Measurements from ENCODE around the gene NELL1. TPM values are rescaled to one million over a fixed set of nuclear protein-coding genes. Genes with fewer than 3 reads are reported as not detected.

The NELL1 gene
- total RNA-seq, 6 experiments from 2014 or later = not detected

GRCh38 chr11:21546703-21547102, 877.3 kb downstream of the NELL1 start:
- 14% methylated on average over 1 of the region's 1 CpG for WGBS (ENCODE audit: insufficient coverage, low coverage, low lambda C conversion rate, missing lambda C conversion rate)
- H3K4me1 ChIP-seq = no peaks in the 10 kb centered on the region
- H3K9me3 ChIP-seq = no peaks in the 10 kb centered on the region
- H3K4me3 ChIP-seq = no peak overlapping the region
- no peaks in the 10 kb centered on the region for H3K36me3 ChIP-seq
- intact Hi-C loops (cut with DNase I) = no loop called here
- no peak for DNase-seq
- H3K27ac ChIP-seq = no peak overlapping the region
- ATAC-seq = no peak
- TF ChIP-seq, protein P1, sequence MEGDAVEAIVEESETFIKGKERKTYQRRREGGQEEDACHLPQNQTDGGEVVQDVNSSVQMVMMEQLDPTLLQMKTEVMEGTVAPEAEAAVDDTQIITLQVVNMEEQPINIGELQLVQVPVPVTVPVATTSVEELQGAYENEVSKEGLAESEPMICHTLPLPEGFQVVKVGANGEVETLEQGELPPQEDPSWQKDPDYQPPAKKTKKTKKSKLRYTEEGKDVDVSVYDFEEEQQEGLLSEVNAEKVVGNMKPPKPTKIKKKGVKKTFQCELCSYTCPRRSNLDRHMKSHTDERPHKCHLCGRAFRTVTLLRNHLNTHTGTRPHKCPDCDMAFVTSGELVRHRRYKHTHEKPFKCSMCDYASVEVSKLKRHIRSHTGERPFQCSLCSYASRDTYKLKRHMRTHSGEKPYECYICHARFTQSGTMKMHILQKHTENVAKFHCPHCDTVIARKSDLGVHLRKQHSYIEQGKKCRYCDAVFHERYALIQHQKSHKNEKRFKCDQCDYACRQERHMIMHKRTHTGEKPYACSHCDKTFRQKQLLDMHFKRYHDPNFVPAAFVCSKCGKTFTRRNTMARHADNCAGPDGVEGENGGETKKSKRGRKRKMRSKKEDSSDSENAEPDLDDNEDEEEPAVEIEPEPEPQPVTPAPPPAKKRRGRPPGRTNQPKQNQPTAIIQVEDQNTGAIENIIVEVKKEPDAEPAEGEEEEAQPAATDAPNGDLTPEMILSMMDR (IDR thresholded peaks at IDR 0.05) = no peak
- TF ChIP-seq POLR2A (IDR thresholded peaks at IDR 0.05) = no peak
- no peaks in the 10 kb centered on the region for H3K27me3 ChIP-seq

DNA sequence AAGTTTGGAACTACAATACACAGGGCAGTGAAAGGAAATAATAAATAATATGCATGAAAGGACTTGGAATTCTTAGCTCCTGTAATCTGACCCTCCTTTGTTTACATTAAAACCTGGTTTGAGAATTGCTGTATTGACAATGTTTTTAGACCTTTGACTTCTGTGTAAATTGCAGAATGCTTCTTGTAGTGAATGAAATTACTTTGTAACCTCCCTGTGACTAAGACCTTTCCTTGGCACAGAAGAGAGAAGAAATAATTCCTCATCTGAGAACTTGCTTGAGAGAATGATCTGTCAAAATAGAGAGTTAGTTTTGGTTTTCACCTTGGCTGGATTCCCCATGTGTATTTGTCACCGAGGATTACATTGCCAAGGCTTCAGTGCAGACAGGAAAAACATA, 883.5 kb downstream of the NELL1 start:
- no peak for ATAC-seq
- Histone ChIP-seq H3K4me3 (no peak overlapping the region), H3K4me1 (no peaks in the 10 kb centered on the region), H3K27me3 (no peaks in the 10 kb centered on the region), H3K27ac (no peak overlapping the region), H3K9me3 (no peaks in the 10 kb centered on the region), H3K36me3 (no peaks in the 10 kb centered on the region)
- 36% methylated on average over 1 of the region's 1 CpG for WGBS (ENCODE audit: insufficient coverage, low coverage, low lambda C conversion rate, missing lambda C conversion rate)
- TF ChIP-seq, protein P1 (IDR thresholded peaks at IDR 0.05) = no peak
- no peak for TF ChIP-seq POLR2A (IDR thresholded peaks at IDR 0.05)
- intact Hi-C loops (cut with DNase I) = no loop called here
- DNase-seq = no peak

DNA sequence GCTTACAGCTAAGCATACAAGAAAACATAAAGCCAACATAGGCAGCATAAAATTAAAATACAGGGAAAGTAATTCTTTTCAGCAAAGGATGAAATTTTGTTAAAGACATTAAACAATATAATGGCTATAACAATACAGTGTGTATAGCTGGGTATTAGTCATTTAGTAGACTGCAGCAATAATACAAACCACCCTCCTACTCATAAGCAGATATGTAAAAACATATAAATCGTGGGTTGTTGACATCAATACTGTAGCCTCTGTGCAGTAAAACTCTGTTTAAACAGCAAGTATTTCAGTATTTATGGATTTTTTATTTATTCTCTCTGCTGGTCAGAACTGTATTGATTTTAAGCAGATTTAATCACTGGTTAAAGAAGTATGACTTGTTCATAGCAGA, 884.4 kb downstream of the NELL1 start:
- no peak for TF ChIP-seq POLR2A (IDR thresholded peaks at IDR 0.05)
- TF ChIP-seq, protein P1 (IDR thresholded peaks at IDR 0.05) = no peak
- WGBS (ENCODE audit: insufficient coverage, low coverage, low lambda C conversion rate, missing lambda C conversion rate) = 29% methylated on average over 1 of the region's 1 CpG
- H3K27ac ChIP-seq = no peak overlapping the region

DNA sequence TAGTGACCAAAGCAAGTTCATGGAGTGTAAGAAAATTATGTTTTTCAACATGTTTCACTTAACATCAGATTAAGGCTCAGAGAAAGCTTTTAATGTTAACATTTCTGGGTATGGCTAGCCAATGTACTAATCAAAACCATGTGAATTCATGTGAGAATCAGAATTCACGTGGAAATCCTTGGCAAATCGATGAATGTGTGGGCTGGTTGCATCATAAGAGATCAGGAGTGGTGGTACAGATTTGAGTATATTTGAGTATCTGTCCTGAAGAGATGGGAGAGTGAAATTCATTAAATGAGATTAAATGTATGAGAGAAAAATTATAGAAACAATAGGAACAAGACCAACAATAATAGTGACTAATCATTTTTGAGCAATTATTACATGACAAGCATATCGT, 884.9 kb downstream of the NELL1 start:
- 53% methylated on average over 3 of the region's 3 CpGs for WGBS (ENCODE audit: insufficient coverage, low coverage, low lambda C conversion rate, missing lambda C conversion rate)
- H3K9me3 ChIP-seq = no peaks in the 10 kb centered on the region
- no peak for ATAC-seq
- H3K4me3 ChIP-seq = no peak overlapping the region
- no peak for TF ChIP-seq POLR2A (IDR thresholded peaks at IDR 0.05)
- TF ChIP-seq, protein P1 (IDR thresholded peaks at IDR 0.05) = no peak
- intact Hi-C loops (cut with DNase I) = no loop called here
- no peaks in the 10 kb centered on the region for H3K36me3 ChIP-seq
- H3K4me1 ChIP-seq = no peaks in the 10 kb centered on the region
- H3K27ac ChIP-seq = no peak overlapping the region
- H3K27me3 ChIP-seq = no peaks in the 10 kb centered on the region
- no peak for DNase-seq

More for the DNA sequence above, 884.4 kb downstream of the NELL1 start:
- H3K36me3 ChIP-seq = no peaks in the 10 kb centered on the region
- intact Hi-C loops (cut with DNase I) = no loop called here
- no peak overlapping the region for H3K4me3 ChIP-seq
- no peaks in the 10 kb centered on the region for H3K4me1 ChIP-seq
- no peak for DNase-seq
- no peak for ATAC-seq
- H3K27me3 ChIP-seq = no peaks in the 10 kb centered on the region
- no peaks in the 10 kb centered on the region for H3K9me3 ChIP-seq

- Histone ChIP-seq H3K4me3 (no peak overlapping the region), H3K4me1 (no peaks in the 10 kb centered on the region), H3K36me3 (no peaks in the 10 kb centered on the region), H3K27ac (no peak overlapping the region), H3K9me3 (no peaks in the 10 kb centered on the region), H3K27me3 (no peaks in the 10 kb centered on the region)
- 42% methylated on average over 3 of the region's 3 CpGs for WGBS (ENCODE audit: insufficient coverage, low coverage, low lambda C conversion rate, missing lambda C conversion rate)
- intact Hi-C loops (cut with DNase I) = no loop called here
- DNase-seq = no peak
- no peak for ATAC-seq
- TF ChIP-seq POLR2A (IDR thresholded peaks at IDR 0.05) = no peak
- TF ChIP-seq, protein P1 (IDR thresholded peaks at IDR 0.05) = no peak
Observed at GRCh38 chr11:21556926-21557325, 887.5 kb downstream of the NELL1 start.
